GM19193 (cell line): ENCODE data around the gene TKT.

Experiments used
- POLR2A ChIP-seq: IDR thresholded peaks from 4 replicates; pipeline ENCODE4 v1.6.1; 2011; ENCODE audit not compliant: insufficient read depth, insufficient read length; ENCODE audit errors: extremely low read depth

TKT gene

GRCh38 chr3:53200501-53201498, 55.0 kb downstream of the TKT start:
- TF ChIP-seq POLR2A, result no peak

GRCh38 chr3:53199834-53200233, 56.0 kb downstream of the TKT start:
- TF ChIP-seq POLR2A, result no peak

- no peak for TF ChIP-seq POLR2A
Measured at GRCh38 chr3:53198996-53199395, 56.8 kb downstream of the TKT start.

GRCh38 chr3:53198256-53198977, 57.4 kb downstream of the TKT start:
- TF ChIP-seq POLR2A, result no peak

GRCh38 chr3:53196575-53197407, 59.0 kb downstream of the TKT start:
- TF ChIP-seq POLR2A, result no peak

GRCh38 chr3:53195602-53196574, 59.9 kb downstream of the TKT start:
- TF ChIP-seq POLR2A, result peak; percentile 40

GRCh38 chr3:53195066-53195450, 60.8 kb downstream of the TKT start:
- TF ChIP-seq POLR2A, result no peak

- TF ChIP-seq POLR2A, result no peak
Measured at GRCh38 chr3:53194210-53195065, 61.4 kb downstream of the TKT start.

GRCh38 chr3:53193466-53194209, 62.2 kb downstream of the TKT start:
- TF ChIP-seq POLR2A, result no peak

GRCh38 chr3:53192608-53193007, 63.2 kb downstream of the TKT start:
- no peak for TF ChIP-seq POLR2A

- TF ChIP-seq POLR2A, result no peak
Measured at GRCh38 chr3:53191836-53192480, 63.9 kb downstream of the TKT start.

- no peak for TF ChIP-seq POLR2A
Measured at GRCh38 chr3:53190659-53191058, 65.2 kb downstream of the TKT start.
